ENCODE results near the gene KLHL25. TPM values are rescaled to one million over a fixed set of nuclear protein-coding genes. Genes with fewer than 3 reads are reported as not detected.

KLHL25 gene
- total and polyA plus RNA-seq, 2 of the 13 experiments (the other 11 are each of a cell fraction or from before 2014, with no cell fraction given): 3.7 to 8.2 TPM

GRCh38 chr15:85804481-85805170 lies 9.9 kb upstream of the KLHL25 start:
- Histone ChIP-seq H3K9me3 (ENCODE audit: low read length) (no peaks in the 10 kb centered on the region), H4K20me1 (ENCODE audit: insufficient read depth, low read length) (no peaks in the 10 kb centered on the region), H3K4me1 (ENCODE audit: insufficient read depth, low read length) (peaks cover 12% of the 10 kb centered on the region), H3K9ac (ENCODE audit: insufficient read depth, low read depth, low read length) (no peak overlapping the region), H3K4me2 (ENCODE audit: low read depth, low read length) (no peak overlapping the region), H3K79me2 (ENCODE audit: insufficient read depth, low read length) (no peaks in the 10 kb centered on the region), H3K27ac (ENCODE audit: extremely low read length, insufficient read depth, low read length) (no peak overlapping the region), H3K4me3 (replicated peaks in 1 of 3; ENCODE audit: insufficient read depth in 1 of 3, low read depth in 2 of 3, low read length in 3 of 3) (no peak overlapping the region), H2AFZ (ENCODE audit: low read length) (no peak overlapping the region), H3K36me3 (replicated peaks in 1 of 2; ENCODE audit: control insufficient read depth in 1 of 2, insufficient read depth in 2 of 2, low read length in 2 of 2) (no peaks in the 10 kb centered on the region), H3K27me3 (ENCODE audit: control insufficient read depth in 1 of 2, insufficient read depth in 2 of 2, low read length in 2 of 2) (no peaks in the 10 kb centered on the region; a peak in 1 of 5 replicates)
- in situ Hi-C loops (cut with HindIII; ENCODE audit: extremely low pct_ligation_motif_present, low pct_unique_long_range_greater_than_20kb): no loop called here
- ChIA-PET POLR2A (no interaction called here), CTCF (ENCODE audit: low intra/inter-chr PET ratio, low total read pairs) (no interaction called here)
- FAIRE-seq (no peak), DNase-seq (ENCODE audit: low spot score) (no peak), ATAC-seq (no peak)
- WGBS (ENCODE audit: low lambda C conversion rate): 33% methylated on average over 7 of the region's 7 CpGs
- intact Hi-C loops (cut with micrococcal nuclease; ENCODE audit: unreplicated experiment): no loop called here
- no peak for TF ChIP-seq TIGD3 (CRISPR knock-in tag; IDR thresholded peaks at IDR 0.05; ENCODE audit: borderline replicate concordance)
- TF ChIP-seq KAT8 (CRISPR knock-in tag; IDR thresholded peaks at IDR 0.05): no peak
- TF ChIP-seq ZNF775 (CRISPR knock-in tag; IDR thresholded peaks at IDR 0.05; ENCODE audit: borderline replicate concordance): no peak
- TF ChIP-seq ZNF850 (CRISPR knock-in tag; conservative IDR thresholded peaks at IDR 0.05): no peak
- no peak for TF ChIP-seq ZFP36 (IDR thresholded peaks at IDR 0.05; ENCODE audit: borderline replicate concordance, low read depth, low read length, partially characterized antibody)
- TF ChIP-seq ZBTB26 (CRISPR knock-in tag; IDR thresholded peaks at IDR 0.05; ENCODE audit: borderline replicate concordance): no peak
- no peak for TF ChIP-seq GABPA (IDR thresholded peaks at IDR 0.05; ENCODE audit: low read depth, low read length)
- TF ChIP-seq GABPA (CRISPR knock-in tag; IDR thresholded peaks at IDR 0.05; ENCODE audit: low read depth): no peak
- no peak for TF ChIP-seq ZSCAN5A (CRISPR knock-in tag; IDR thresholded peaks at IDR 0.05; ENCODE audit: borderline replicate concordance)
- TF ChIP-seq, protein P1, sequence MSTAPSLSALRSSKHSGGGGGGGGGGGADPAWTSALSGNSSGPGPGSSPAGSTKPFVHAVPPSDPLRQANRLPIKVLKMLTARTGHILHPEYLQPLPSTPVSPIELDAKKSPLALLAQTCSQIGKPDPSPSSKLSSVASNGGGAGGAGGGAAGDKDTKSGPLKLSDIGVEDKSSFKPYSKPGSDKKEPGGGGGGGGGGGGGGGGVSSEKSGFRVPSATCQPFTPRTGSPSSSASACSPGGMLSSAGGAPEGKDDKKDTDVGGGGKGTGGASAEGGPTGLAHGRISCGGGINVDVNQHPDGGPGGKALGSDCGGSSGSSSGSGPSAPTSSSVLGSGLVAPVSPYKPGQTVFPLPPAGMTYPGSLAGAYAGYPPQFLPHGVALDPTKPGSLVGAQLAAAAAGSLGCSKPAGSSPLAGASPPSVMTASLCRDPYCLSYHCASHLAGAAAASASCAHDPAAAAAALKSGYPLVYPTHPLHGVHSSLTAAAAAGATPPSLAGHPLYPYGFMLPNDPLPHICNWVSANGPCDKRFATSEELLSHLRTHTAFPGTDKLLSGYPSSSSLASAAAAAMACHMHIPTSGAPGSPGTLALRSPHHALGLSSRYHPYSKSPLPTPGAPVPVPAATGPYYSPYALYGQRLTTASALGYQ (CRISPR knock-in tag; IDR thresholded peaks at IDR 0.05): no peak
- no peak for TF ChIP-seq NBN (conservative IDR thresholded peaks at IDR 0.05)
- TF ChIP-seq, protein P2, sequence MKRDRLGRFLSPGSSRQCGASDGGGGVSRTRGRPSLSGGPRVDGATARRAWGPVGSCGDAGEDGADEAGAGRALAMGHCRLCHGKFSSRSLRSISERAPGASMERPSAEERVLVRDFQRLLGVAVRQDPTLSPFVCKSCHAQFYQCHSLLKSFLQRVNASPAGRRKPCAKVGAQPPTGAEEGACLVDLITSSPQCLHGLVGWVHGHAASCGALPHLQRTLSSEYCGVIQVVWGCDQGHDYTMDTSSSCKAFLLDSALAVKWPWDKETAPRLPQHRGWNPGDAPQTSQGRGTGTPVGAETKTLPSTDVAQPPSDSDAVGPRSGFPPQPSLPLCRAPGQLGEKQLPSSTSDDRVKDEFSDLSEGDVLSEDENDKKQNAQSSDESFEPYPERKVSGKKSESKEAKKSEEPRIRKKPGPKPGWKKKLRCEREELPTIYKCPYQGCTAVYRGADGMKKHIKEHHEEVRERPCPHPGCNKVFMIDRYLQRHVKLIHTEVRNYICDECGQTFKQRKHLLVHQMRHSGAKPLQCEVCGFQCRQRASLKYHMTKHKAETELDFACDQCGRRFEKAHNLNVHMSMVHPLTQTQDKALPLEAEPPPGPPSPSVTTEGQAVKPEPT (CRISPR knock-in tag; IDR thresholded peaks at IDR 0.05; ENCODE audit: low read depth): no peak
- TF ChIP-seq TP53 (CRISPR knock-in tag; conservative IDR thresholded peaks at IDR 0.05): no peak
- TF ChIP-seq, protein P3, sequence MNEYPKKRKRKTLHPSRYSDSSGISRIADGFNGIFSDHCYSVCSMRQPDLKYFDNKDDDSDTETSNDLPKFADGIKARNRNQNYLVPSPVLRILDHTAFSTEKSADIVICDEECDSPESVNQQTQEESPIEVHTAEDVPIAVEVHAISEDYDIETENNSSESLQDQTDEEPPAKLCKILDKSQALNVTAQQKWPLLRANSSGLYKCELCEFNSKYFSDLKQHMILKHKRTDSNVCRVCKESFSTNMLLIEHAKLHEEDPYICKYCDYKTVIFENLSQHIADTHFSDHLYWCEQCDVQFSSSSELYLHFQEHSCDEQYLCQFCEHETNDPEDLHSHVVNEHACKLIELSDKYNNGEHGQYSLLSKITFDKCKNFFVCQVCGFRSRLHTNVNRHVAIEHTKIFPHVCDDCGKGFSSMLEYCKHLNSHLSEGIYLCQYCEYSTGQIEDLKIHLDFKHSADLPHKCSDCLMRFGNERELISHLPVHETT (CRISPR knock-in tag; conservative IDR thresholded peaks at IDR 0.05): no peak
- TF ChIP-seq CBX2 (IDR thresholded peaks at IDR 0.05; ENCODE audit: low read depth, low read length): no peak
- no peak for TF ChIP-seq CBX2 (CRISPR knock-in tag; IDR thresholded peaks at IDR 0.05; ENCODE audit: low read depth)
- BruUV-seq (replicated peaks): no TSS peak

All from HepG2 (cell line).